Hypothalamus (tissue), 51 donors: Measurements from ENCODE around the gene GABRA5.

ENCODE experiments used
- DNase-seq, 51 donors: peaks; one replicate each; lab custom pipeline; 2025; lab: John Stamatoyannopoulos, UW

GABRA5 gene

DNA sequence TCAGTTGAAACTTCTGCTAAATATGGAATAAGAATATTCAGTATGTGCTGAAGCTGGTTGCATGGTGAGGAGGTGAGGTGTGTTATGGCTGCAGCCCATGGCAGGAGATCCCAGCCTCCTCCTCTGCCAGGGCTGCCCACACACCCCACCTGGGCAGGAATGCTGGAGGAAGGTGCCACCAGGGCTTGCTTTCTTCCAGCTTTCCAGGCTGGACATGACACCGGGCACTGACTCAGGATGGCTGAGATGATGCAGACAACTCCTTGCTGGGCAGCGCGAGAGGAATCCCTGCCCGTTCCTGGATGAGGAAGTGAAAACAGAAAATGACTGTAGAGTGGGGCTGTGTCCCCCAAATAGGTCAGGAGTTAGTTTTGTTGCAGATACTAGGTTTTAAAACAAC lies 118.2 kb downstream of the GABRA5 start:
- DNase-seq, result no peak

DNA sequence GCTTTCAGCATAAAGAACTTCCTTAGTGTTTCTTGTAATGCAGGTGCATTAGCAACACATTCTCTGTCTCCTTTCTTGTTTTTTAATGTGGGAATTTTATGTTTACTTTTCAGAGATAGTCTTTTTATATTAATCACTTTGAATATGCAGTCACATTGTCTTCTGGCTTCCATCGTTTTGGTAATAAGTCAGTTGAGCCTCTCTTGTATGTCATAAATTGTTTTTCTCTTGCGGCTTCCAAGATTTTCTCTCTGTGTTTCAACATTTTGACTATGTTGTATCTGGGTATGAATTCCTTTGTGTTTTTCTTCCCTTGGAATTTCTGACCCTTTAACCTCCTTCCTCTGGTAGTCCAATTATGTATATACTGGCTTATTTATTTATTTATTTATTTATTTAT lies 129.4 kb downstream of the GABRA5 start:
- no peak for DNase-seq
